HG03520 (cell line): ENCODE measurements around the gene GNAZ.
"Not testable (repeated sequence)": the region's sequence is repeated elsewhere in the genome, so short reads cannot be mapped to it uniquely, and the experiment has no call there.

ENCODE experiments used
- ATAC-seq: cut with Tn5 transposase; IDR thresholded peaks from one replicate; pipeline ENCODE4 v1.9.1; 2021; ENCODE audit warnings: mild to moderate bottlenecking, moderate library complexity; ENCODE audit not compliant: unreplicated experiment

The GNAZ gene

DNA sequence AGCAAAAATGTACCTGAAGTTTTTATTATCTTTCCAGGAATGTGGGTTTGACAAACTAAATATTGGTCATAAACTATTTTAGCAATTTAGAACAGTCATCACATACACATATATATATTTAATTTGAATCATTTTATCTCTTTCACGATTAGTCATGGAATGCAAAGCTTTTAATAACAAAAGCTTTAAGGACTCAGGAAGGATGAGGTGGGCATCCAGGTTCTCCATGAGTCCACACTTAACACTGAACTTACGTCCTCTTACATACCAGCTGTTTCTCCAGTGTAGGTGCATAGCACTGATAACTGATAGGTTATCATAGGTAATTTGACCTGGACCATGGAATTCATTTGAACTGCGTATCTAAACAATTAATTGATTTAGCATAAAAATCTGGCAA lies 28.1 kb upstream of the GNAZ start:
- no peak for ATAC-seq

DNA sequence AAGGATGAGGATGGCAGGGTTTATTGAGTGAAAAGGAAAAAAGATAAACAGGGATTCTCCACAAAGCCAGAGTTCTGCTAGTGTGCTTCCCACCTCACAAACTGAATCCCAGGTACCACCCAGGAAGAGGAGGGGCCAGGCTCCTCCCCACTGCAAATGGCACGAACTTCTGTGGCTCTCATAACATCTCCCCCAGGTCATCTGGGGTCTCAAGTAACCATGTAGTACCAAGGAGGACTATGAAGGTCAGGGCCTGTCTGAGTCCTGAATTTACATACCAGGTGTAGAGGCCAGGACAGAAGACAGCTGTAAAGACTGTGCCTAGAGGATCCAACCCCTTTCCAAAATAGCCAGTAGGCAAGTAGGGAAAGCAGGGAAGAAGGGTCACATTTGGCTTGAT lies 25.7 kb upstream of the GNAZ start:
- ATAC-seq: no peak

DNA sequence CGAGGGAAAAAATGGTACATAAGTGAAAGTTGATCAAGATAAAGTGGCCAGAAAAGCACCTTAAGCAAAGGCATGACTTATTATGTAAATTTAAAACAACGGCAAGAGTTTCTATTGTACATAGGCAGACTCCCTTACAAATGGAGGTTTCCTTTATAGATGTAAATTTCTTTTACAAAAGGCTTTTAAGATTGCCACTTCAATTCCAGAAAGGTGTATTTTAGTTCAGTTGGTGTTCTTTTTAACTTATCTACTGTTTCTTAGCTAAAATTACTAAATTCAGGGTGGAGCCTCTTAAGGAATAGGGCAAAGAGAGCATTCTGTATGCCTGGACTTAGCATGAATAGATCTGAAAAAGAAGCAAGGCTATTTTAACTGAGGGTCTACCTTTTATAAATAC lies 24.9 kb upstream of the GNAZ start:
- ATAC-seq: no peak

DNA sequence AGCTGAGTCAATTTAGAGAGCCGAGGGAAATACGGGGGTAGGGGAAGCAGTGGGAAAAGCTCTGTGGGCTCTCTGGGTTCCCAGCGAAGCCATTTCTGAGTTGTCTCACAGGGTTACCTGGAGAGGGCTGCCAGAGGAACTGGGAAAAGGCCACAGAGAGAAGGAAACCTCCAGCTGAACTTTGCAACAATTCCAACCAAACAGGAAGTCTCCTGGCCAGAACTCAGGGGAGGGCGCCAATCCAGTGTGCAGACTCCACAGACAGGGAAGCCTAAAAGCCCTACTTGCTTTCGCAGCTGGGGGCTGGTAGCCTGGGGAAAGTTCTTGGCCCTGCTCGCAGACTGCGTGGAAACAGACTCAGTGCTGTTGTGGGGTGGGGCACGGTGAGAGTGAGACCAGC lies 23.1 kb upstream of the GNAZ start:
- no peak for ATAC-seq

DNA sequence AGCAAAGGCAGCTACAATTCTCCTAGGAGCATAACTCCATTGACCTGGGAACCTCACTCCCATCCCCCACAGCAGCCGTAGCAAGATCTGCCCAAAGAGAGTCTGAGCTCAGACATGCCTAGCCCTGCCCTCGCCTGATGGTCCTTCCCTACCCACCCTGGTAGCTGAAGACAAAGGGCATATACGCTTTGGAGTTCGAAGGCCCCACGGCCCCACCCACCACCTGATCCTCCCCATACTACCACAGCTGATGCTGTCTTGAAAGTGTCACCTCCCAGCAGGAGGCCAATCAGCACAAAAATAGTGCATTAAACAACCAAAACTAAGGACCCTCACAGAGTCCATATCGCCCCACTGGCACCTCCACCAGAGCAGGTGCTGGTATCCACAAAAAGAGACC lies 22.6 kb upstream of the GNAZ start:
- no peak for ATAC-seq

DNA sequence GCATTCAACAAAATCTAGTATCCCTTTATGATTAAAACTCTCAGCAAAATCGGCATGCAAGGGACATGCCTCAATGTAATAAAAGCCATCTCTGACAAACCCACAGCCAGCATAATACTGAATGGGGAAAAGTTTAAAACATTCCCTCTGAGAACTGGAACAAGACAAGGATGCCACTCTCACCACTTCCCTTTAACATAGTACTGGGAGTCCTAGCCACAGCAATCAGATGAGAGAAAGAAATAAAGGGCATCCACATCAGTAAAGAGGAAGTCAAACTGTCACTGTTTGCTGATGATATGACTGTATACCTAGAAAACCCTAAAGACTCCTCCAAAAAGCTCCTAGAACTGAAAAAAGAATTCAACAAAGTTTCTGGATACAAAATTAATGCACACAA lies 19.8 kb upstream of the GNAZ start:
- ATAC-seq: not testable (repeated sequence)

DNA sequence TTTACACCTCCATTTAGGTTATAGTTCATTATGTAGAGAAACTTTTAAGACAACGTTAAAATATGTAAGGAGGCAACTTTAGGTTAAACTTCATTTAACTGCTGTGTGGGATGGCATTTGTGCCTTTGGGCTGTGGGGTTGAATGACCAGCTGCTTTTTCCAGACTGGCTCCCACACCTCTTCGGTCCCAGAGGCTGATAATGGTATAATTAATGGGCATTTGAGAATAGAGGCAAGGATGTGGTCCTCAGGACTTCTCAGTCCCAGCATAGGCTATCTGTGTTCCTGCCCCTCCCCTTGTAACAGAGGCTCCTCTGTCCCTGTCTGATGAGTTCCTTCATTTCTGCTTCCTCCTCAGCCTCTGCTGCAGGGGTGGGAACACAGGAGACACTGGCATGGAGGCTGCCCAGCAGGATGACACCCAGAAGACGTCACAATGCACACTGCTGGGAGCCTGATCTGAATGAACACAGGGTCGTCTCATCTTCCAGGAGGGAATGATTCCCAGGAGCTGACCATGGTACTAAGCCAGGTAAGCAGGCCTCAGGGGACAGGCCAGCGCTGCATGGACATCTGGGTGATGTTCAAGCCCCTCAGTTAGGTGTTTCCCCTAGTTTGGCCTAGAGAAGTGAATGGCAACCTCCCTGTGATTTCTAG lies 17.1 kb upstream of the GNAZ start:
- no peak for ATAC-seq

DNA sequence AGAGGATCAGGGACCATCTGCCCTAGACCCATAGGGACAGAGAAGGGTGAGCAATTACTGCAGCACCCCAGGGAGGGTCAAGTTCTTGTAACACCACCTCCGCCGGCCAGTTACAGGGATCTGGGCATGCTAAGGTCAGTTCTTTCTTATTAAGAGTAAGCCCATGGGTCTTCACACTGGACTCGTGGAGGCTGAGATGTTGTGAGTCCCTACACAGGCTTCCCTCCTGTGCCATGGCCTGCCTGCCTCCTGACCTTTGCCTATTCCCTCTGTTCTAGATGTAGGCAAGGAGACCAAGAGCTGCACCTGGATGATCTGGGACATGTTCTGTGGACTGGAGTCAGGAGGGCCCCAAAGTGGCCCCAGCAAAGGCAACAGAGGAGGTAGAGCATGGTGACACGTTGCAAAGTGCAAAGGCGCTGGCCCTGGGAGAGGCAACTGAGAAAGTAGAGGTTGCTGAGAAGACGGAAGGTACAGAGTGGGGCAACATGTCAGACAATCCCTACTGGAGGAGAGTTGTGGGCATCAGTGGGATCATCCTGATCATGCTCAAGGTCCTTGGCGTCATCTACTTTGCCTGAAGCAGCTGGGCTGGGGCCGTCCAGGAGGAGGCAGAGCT lies 16.3 kb upstream of the GNAZ start:
- no peak for ATAC-seq

DNA sequence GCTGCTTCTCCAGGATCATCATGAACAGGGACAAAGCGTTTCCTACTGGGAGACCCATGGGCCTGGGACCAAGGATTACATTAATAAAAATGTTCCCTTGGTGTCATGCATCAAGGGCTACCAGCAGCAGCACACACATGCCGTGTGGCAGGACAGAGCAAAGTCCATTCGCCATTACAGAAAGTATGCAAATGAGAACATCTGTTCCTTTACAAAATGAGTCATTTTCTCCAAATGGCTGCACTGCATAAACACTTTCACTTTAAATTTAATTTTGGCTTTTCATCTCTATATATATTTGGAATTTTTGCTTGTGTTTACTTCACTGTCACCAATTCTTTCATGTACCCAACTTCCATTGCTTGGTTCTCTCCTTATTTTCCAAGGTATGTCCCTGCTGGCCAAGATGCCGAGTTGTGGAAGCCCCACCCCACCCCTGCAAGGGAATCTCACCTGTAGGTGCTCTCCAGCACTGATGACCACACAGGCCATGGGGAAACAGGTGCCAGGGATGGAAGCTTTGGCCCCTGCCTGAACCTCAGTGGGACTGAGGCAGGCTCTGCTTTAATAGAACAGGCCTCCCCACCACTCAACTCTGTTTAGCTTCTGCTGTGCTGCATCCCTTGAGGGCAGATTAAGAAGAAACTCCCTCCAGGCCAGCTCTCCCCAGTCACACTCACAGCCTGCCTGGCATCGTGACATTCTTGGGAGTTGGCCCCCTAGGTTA lies 15.6 kb upstream of the GNAZ start:
- peak; percentile 48 for ATAC-seq

DNA sequence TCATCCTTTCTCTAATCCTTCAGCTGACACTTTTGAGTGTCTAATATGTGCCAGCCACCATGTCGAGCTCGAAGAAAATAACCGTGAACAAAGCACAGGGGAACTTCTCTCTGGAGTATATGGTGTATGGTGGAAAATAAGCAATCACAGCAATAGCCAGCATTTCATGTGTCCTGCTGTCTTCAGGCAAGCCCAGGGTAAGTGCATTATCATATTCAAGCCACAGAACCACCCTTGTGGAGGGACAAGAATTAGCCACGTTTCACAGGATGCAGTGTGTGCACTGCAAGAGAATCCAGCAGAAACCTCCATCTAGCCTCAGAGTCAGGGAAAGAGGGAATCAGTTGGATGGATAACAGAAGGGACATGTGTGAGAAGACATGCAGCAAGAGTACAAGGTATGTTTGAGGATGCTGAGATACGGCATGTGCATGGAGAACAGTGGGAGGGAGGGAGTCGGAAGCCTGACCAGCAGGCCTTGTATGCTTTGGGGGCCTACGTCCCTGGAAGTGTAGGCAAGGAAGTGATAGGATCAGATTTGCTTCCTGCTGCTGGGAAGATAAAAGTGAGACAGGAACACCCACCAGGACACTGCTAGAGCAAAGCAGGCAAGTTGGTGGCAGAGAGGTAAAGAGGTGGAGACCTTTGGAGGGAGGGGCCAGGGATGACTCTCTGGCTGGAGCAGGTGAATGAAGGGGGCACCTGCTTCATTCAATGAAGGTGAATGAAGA lies 14.7 kb upstream of the GNAZ start:
- ATAC-seq: no peak

DNA sequence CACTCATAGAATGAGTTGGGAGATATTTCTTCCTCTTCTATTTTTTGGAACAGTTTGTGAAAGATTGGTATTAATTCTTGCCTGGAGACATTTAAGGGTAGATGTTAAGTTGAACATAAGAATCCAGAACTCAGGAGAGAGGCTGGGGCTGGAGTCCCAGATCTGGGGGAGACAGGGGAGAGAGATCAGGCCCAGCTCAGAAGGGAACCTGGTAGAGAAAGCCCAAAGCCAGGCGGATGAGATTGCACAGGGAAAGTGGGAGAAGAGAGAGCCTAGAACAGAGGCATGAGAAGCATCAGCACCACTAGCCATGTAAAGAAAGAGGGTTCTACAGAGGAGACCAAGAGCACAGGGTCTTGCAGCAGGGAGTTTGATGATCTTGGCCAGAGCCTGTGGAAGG lies 13.0 kb upstream of the GNAZ start:
- no peak for ATAC-seq

DNA sequence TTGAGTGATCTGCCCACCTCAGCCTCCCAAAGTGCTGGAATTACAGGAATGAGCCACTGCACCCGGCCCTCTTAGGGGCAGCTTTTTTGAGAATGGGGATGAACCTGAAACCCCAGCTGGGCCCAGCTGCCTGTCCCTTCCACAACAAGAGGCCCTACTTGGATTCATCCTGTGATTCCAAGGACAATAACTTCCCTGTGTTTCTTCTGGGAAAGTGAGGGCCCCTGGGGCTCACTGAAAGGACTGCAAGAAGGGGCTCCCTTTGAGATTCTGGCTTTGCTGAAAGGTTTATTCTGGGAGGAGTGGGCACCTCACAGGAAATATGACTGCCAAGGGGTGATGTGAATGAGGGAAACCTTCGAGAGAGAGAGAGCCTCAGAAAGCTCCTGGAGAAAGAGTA lies 12.3 kb upstream of the GNAZ start:
- ATAC-seq: no peak

DNA sequence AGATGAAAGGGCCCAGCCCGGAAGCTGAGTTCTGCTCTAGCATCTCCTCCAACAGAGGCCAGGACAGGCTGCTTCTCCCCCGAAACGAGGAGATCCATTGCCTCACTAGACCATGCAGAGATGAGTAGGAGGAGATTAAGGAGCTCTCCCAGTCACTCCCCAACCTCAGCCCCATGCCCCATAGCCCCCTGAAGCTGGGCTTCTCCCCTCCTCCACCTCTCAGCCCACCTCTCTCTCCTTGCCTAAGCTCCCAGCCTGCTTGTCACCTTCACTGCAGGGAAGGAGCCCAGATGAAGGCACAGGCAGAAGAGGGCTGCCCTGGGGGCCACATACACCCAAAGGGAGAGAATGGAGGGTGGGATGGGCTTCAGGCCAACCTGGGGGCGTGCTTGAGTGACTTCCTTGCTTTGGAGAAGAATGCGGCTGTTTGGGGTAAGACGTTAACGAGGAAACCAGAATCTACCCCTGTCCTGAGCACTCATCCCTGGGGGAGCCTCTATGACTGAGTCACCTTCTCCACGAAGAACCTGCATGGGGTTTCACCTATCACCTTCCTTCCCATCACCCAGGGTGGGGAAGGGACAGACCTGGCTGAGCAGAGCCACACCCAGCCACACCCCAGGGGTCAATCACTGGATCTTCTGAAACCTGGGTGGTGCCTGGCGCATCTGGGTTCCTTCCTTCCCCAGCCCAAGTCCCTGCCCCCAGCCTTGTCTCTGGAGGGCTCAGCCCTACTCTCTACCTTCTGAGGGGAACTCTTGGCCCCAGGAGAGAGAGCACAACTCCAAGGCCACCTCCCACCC lies 11.6 kb upstream of the GNAZ start:
- no peak for ATAC-seq

DNA sequence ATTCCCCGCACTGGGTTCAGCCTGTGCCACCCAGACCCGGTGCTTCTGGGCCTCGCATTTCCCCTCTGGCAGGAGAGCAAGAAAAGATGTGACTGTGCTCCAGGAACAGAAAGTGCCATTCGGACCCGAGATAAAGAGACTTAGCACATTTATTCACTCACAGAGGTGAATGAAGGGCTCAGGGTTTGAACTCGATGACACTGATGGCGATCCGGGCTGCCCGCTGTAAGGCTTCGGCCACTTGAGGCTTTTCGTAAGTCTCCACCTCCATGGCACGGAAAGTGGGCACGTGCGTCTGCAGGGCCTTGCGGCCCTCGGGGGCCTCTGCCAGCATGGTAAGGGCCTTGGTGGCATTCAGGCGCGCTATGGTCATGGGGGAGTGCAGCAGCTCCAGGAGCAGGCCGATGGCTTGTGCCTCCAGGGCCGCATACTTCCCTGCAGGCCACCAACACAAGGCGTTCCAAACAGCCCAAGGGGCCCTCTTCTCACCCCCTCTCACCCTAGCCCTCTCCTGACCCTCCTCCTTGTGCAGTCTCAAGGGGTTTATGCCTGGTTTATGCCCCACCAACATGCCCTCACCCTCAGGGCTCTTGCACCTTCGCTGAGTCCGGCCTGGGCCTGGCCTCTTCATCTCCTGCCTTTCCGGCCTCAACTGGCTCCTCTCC lies 10.9 kb upstream of the GNAZ start:
- ATAC-seq: no peak

DNA sequence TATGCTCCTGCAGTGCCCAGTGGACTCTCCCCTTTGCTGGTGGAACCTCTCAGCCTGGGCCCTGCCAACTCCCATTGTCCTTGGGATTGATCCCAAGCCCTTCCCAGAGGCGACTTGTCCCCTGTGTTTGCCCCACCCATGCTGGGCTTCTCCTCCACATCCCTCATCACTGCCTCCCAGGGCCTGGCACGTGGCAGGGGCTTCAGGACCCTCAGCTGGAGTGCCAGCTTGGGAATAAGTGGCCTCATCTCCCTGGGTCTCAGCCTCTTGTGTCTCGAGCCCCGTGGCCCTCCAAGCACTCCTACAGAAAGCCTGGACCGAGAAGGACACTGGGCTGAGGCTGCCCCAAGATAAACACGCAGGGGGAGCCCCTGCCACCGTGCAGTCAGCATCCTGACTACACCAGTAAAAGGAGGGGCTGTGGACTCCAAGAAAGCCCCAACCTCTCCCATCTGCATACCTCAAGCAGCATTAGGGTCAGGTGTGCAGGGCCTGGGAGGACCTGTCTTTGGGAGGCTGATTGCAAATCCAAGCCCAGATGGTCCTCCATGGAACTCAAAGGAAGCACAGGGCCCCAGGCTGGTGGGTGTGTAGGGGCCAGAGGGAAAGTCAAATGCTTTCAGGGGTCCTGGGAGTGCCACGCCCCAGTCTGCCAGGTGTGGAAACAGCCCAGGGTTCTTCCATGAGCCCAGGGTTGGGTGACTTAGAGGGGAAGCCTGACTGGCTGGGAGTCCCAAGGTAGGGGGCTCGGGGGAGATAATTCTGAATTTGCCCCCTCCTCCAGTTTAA lies 9.5 kb upstream of the GNAZ start:
- no peak for ATAC-seq

DNA sequence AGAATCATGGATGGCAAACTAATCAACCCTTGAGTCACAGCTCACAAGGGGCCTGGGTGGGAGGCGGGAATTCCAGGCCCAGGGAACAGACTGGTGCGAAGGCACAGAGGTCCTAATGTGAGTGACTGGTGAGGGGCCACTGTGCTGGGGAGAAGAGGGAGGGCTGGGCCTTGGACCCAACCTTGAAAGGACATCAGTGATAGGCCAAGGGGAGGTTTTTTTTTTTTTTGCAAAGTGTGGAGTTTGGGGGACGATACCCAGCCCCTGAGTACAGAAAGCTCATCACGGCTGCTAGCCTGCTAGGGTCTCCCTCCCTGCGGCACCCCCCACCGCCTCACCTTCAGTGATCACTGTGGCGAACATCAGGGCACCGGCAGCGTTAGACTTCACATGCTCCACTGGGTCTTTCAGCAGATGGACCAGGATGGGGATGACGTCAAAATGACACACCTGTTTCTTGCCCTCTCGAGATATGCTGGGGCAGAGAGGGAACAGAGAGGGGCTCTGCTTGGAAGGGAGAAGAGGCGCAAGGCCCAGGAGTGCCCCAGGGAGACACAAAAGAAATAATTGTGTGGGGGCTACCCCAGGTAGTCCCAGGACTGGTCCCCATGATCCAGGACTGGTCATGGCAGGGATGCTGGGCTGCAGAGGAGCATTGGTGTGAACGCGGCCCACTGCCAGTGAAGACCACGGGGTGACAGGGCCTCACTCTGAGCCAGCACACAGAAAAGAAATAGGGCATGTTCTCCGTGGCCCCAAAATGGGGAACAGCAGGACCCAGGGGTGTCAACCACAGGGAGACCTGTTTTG lies 8.6 kb upstream of the GNAZ start:
- no peak for ATAC-seq

DNA sequence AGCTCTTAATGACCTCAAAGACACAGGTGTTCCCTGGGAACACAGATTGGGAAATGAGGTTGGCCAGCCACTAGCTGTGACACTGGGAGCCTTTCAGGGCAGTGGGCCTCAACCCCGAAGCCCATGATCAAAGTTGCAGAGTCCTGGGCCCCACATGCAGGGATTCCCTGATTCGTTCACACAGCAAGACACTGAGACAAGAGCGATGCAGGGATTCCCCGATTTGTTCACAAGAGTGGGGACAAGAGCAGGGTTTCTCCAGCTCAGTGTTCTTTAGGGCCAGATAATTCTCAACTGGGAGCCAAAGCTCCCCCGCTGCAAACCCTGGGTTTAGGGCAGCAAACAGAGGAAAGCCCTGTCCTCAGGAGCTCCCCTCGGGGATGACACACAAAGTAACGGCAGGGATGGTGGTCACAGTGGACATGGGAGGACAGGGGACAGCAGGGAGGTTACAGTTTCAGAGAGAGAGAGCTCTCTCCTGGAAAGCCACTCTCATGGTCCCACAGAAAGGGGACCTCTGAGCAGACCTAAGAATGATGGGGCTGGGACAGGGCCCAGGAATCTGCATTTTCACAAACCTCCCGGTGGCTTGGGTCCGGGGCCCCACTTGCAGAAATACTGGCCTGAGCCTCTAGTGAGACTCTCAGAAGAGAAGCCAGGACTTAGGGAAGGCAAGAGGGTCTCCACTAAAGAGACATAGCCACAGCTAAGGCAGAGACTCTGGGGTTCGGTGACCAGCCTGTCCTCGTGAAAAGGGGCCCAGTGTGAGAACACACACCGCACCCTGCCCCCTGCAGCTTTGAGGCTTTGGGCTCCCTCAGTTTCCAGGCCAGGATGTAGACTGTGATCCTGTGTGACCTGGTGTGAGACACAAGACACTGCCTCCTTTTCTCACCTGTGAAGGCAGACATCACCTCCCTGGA lies 7.4 kb upstream of the GNAZ start:
- no peak for ATAC-seq
